ENCODE measurements around the gene EGR4. TPM values are rescaled to one million over a fixed set of nuclear protein-coding genes. Genes with fewer than 3 reads are reported as not detected.

Gene EGR4
- total RNA-seq, 1 experiment from 2014 or later, result 0.75 TPM

GRCh38 chr2:73272270-73272669, 21.1 kb downstream of the EGR4 start:
- no peak overlapping the region for H3K27ac ChIP-seq (ENCODE audit: low read length)
- H3K36me3 ChIP-seq (ENCODE audit: insufficient read depth, low read length), result peaks cover 35% of the 10 kb centered on the region
- no peak for DNase-seq
- no peaks in the 10 kb centered on the region for H3K9me3 ChIP-seq (ENCODE audit: low read length)
- H3K9me2 ChIP-seq (replicated peaks; ENCODE audit: insufficient read depth, low read length), result no peaks in the 10 kb centered on the region
- no peak overlapping the region for H3K4me3 ChIP-seq (ENCODE audit: low read length)
- H3K4me1 ChIP-seq (ENCODE audit: low read length), result peaks cover 11% of the 10 kb centered on the region; the same call in 1 of the 2 replicates
- H3K4me2 ChIP-seq (ENCODE audit: low read depth, low read length, poor library complexity, severe bottlenecking), result no peak overlapping the region
- H3K79me2 ChIP-seq (ENCODE audit: low read length), result peaks cover 95% of the 10 kb centered on the region
- H4K20me1 ChIP-seq (ENCODE audit: insufficient read depth, low read depth, low read length), result peaks cover 69% of the 10 kb centered on the region
- H3K9ac ChIP-seq (ENCODE audit: low read length), result no peak overlapping the region
- no peaks in the 10 kb centered on the region for H3K27me3 ChIP-seq (ENCODE audit: low read length)
- H2AFZ ChIP-seq (ENCODE audit: low read length), result no peak overlapping the region

DNA sequence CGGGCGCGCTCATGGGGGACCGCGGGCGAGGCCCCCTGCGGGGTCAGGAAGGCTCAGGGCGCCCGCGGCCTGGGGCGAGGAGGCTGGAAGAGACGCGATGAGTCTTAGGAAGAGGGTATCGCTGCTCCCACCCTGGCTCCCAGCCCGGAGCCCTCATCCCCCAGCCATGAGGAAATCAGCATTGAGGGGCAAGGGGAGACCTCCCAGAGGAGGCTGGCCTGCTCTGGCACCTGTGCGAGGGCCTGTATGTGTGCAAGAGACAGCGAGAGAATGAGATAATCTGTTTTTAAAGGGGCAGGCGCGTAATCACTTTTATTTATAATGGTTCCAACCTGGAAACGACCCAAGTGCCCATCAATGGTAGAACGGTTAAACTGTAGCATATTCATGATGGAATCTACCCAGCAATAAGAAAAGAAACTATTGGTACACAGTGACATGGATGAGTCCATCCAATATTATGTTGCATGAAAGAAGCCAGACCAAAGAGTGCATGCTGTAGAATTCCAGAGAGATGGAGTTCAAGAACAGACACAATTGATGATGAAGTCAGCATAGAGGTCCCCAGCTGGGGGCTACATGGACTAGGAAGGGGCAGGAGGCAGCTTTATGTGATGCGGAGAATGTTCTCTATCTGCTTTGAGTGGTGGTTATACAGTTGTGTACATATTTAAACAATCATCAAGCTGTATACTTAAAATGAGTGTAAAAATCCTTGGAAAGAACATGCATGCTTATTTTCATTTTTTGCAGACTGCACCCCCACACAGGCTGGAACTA, 23.5 kb downstream of the EGR4 start:
- Histone ChIP-seq H3K4me2 (ENCODE audit: low read depth, low read length, poor library complexity, severe bottlenecking) (peak overlapping the region; percentile 61), H3K9me2 (replicated peaks; ENCODE audit: insufficient read depth, low read length) (no peaks in the 10 kb centered on the region), H3K9ac (ENCODE audit: low read length) (peak overlapping the region; percentile 62), H3K27ac (ENCODE audit: low read length) (no peak overlapping the region), H3K4me1 (ENCODE audit: low read length) (peaks cover 11% of the 10 kb centered on the region; the same call in 1 of the 2 replicates), H3K27me3 (ENCODE audit: low read length) (no peaks in the 10 kb centered on the region), H3K4me3 (ENCODE audit: low read length) (peak overlapping the region; percentile 52; the same call in 1 of the 2 replicates), H3K36me3 (ENCODE audit: insufficient read depth, low read length) (peaks cover 30% of the 10 kb centered on the region), H3K9me3 (ENCODE audit: low read length) (no peaks in the 10 kb centered on the region), H4K20me1 (ENCODE audit: insufficient read depth, low read depth, low read length) (peaks cover 80% of the 10 kb centered on the region), H3K79me2 (ENCODE audit: low read length) (peaks cover 86% of the 10 kb centered on the region), H2AFZ (ENCODE audit: low read length) (no peak overlapping the region)
- DNase-seq, result no peak

- peak overlapping the region; percentile 62 for H3K9ac ChIP-seq (ENCODE audit: low read length)
- peaks cover 78% of the 10 kb centered on the region for H3K79me2 ChIP-seq (ENCODE audit: low read length)
- no peaks in the 10 kb centered on the region for H3K9me2 ChIP-seq (replicated peaks; ENCODE audit: insufficient read depth, low read length)
- H3K4me3 ChIP-seq (ENCODE audit: low read length), result peak overlapping the region; percentile 52; the same call in 1 of the 2 replicates
- peaks cover 33% of the 10 kb centered on the region for H3K36me3 ChIP-seq (ENCODE audit: insufficient read depth, low read length)
- H3K4me2 ChIP-seq (ENCODE audit: low read depth, low read length, poor library complexity, severe bottlenecking), result peak overlapping the region; percentile 61
- peaks cover 11% of the 10 kb centered on the region; the same call in 1 of the 2 replicates for H3K4me1 ChIP-seq (ENCODE audit: low read length)
- DNase-seq, result peak; percentile 83
- no peak overlapping the region for H3K27ac ChIP-seq (ENCODE audit: low read length)
- H4K20me1 ChIP-seq (ENCODE audit: insufficient read depth, low read depth, low read length), result peaks cover 88% of the 10 kb centered on the region
- H2AFZ ChIP-seq (ENCODE audit: low read length), result no peak overlapping the region
- H3K9me3 ChIP-seq (ENCODE audit: low read length), result no peaks in the 10 kb centered on the region
- no peaks in the 10 kb centered on the region for H3K27me3 ChIP-seq (ENCODE audit: low read length)
These were observed 24.3 kb downstream of the EGR4 start for GRCh38 chr2:73268830-73269685.

DNA sequence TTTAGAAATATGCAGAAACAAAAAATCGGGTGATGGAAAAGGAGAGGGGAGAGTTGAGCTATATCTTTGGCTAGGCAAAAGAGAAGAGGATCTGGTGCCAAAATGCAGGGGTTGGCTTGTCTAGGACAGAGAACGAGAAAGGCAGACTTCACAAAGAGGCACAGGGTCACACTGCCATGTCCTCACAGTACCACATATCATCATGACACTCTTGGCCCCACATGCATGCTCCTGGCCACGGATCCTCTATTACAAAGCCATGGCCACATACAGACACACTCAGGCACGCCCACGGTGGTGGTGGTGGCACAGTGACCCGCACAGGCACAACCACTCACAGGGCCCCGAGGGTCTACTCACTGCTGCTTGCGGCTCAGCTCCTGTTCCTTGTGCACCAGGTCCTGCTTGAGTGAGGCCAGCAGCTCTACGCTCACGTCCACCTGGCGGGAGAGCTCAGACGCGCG, 24.9 kb downstream of the EGR4 start:
- peaks cover 35% of the 10 kb centered on the region for H3K36me3 ChIP-seq (ENCODE audit: insufficient read depth, low read length)
- H3K4me1 ChIP-seq (ENCODE audit: low read length), result peaks cover 11% of the 10 kb centered on the region; the same call in 1 of the 2 replicates
- no peak overlapping the region for H3K9ac ChIP-seq (ENCODE audit: low read length)
- DNase-seq, result no peak
- H2AFZ ChIP-seq (ENCODE audit: low read length), result no peak overlapping the region
- H4K20me1 ChIP-seq (ENCODE audit: insufficient read depth, low read depth, low read length), result peaks cover 86% of the 10 kb centered on the region
- no peaks in the 10 kb centered on the region for H3K9me2 ChIP-seq (replicated peaks; ENCODE audit: insufficient read depth, low read length)
- H3K79me2 ChIP-seq (ENCODE audit: low read length), result peaks cover 71% of the 10 kb centered on the region
- no peaks in the 10 kb centered on the region for H3K9me3 ChIP-seq (ENCODE audit: low read length)
- H3K27me3 ChIP-seq (ENCODE audit: low read length), result no peaks in the 10 kb centered on the region
- H3K4me2 ChIP-seq (ENCODE audit: low read depth, low read length, poor library complexity, severe bottlenecking), result no peak overlapping the region
- no peak overlapping the region for H3K4me3 ChIP-seq (ENCODE audit: low read length)
- H3K27ac ChIP-seq (ENCODE audit: low read length), result no peak overlapping the region

GRCh38 chr2:73267008-73267407, 26.3 kb downstream of the EGR4 start:
- Histone ChIP-seq H4K20me1 (ENCODE audit: insufficient read depth, low read depth, low read length) (peaks cover 72% of the 10 kb centered on the region), H3K4me3 (ENCODE audit: low read length) (no peak overlapping the region), H3K9ac (ENCODE audit: low read length) (no peak overlapping the region), H2AFZ (ENCODE audit: low read length) (no peak overlapping the region), H3K4me1 (ENCODE audit: low read length) (0 out of 2 replicates have a peak, but pooled peaks cover 6% of the 10 kb centered on the region), H3K27ac (ENCODE audit: low read length) (no peak overlapping the region), H3K9me2 (replicated peaks; ENCODE audit: insufficient read depth, low read length) (no peaks in the 10 kb centered on the region), H3K27me3 (ENCODE audit: low read length) (no peaks in the 10 kb centered on the region), H3K9me3 (ENCODE audit: low read length) (no peaks in the 10 kb centered on the region), H3K79me2 (ENCODE audit: low read length) (peaks cover 57% of the 10 kb centered on the region), H3K4me2 (ENCODE audit: low read depth, low read length, poor library complexity, severe bottlenecking) (no peak overlapping the region), H3K36me3 (ENCODE audit: insufficient read depth, low read length) (peaks cover 39% of the 10 kb centered on the region)
- no peak for DNase-seq

- Histone ChIP-seq H3K9ac (ENCODE audit: low read length) (no peak overlapping the region), H3K27me3 (ENCODE audit: low read length) (no peaks in the 10 kb centered on the region), H3K27ac (ENCODE audit: low read length) (no peak overlapping the region), H3K9me3 (ENCODE audit: low read length) (no peaks in the 10 kb centered on the region), H3K4me2 (ENCODE audit: low read depth, low read length, poor library complexity, severe bottlenecking) (no peak overlapping the region), H3K4me1 (ENCODE audit: low read length) (0 out of 2 replicates have a peak, but pooled peaks cover 6% of the 10 kb centered on the region), H3K36me3 (ENCODE audit: insufficient read depth, low read length) (peaks cover 39% of the 10 kb centered on the region), H3K9me2 (replicated peaks; ENCODE audit: insufficient read depth, low read length) (no peaks in the 10 kb centered on the region), H4K20me1 (ENCODE audit: insufficient read depth, low read depth, low read length) (peaks cover 67% of the 10 kb centered on the region), H3K79me2 (ENCODE audit: low read length) (peaks cover 50% of the 10 kb centered on the region), H2AFZ (ENCODE audit: low read length) (no peak overlapping the region), H3K4me3 (ENCODE audit: low read length) (no peak overlapping the region)
- no peak for DNase-seq
These were observed 27.1 kb downstream of the EGR4 start for GRCh38 chr2:73266061-73266901.

GRCh38 chr2:73265298-73266060, 27.9 kb downstream of the EGR4 start:
- Histone ChIP-seq H3K9me3 (ENCODE audit: low read length) (no peaks in the 10 kb centered on the region), H3K27me3 (ENCODE audit: low read length) (no peaks in the 10 kb centered on the region), H4K20me1 (ENCODE audit: insufficient read depth, low read depth, low read length) (peaks cover 60% of the 10 kb centered on the region), H3K4me1 (ENCODE audit: low read length) (no peaks in the 10 kb centered on the region), H3K36me3 (ENCODE audit: insufficient read depth, low read length) (peaks cover 34% of the 10 kb centered on the region), H2AFZ (ENCODE audit: low read length) (no peak overlapping the region), H3K79me2 (ENCODE audit: low read length) (peaks cover 42% of the 10 kb centered on the region), H3K9ac (ENCODE audit: low read length) (no peak overlapping the region), H3K4me3 (ENCODE audit: low read length) (no peak overlapping the region), H3K27ac (ENCODE audit: low read length) (no peak overlapping the region), H3K4me2 (ENCODE audit: low read depth, low read length, poor library complexity, severe bottlenecking) (no peak overlapping the region), H3K9me2 (replicated peaks; ENCODE audit: insufficient read depth, low read length) (no peaks in the 10 kb centered on the region)
- no peak for DNase-seq

Data from Karpas-422 (cell line).